Adrenal gland (tissue), 5 donors: ENCODE data around the gene ZBTB46.

Experiments used
- POLR2A ChIP-seq, 2 donors: fragments of 450-650 bp; IDR thresholded peaks; one replicate each; pipeline ENCODE4 v1.6.1; 2017; ENCODE audit warnings: antibody characterized with exemption in 2 of 2, mild to moderate bottlenecking in 2 of 2, moderate library complexity in 1 of 2
- TF ChIP-seq, protein P1 (sequence below), 6 experiments: fragments of 450-650 bp in 4 of 6; fragments of 200-600 bp in 2 of 6; sonication (generic) in 1 of 6; IDR thresholded peaks; 1 replicate in 5 of 6; 2 replicates in 1 of 6; pipeline versions ENCODE4 v1.5.1 to v1.8.0; 2016 to 2021; ENCODE audit warnings: antibody characterized with exemption in 6 of 6, mild to moderate bottlenecking in 2 of 6, moderate library complexity in 1 of 6
- donor health status: DM: no; HTN: no; CAD: no.

- no peak for TF ChIP-seq POLR2A (IDR thresholded peaks at IDR 0.05)
- TF ChIP-seq, protein P1, sequence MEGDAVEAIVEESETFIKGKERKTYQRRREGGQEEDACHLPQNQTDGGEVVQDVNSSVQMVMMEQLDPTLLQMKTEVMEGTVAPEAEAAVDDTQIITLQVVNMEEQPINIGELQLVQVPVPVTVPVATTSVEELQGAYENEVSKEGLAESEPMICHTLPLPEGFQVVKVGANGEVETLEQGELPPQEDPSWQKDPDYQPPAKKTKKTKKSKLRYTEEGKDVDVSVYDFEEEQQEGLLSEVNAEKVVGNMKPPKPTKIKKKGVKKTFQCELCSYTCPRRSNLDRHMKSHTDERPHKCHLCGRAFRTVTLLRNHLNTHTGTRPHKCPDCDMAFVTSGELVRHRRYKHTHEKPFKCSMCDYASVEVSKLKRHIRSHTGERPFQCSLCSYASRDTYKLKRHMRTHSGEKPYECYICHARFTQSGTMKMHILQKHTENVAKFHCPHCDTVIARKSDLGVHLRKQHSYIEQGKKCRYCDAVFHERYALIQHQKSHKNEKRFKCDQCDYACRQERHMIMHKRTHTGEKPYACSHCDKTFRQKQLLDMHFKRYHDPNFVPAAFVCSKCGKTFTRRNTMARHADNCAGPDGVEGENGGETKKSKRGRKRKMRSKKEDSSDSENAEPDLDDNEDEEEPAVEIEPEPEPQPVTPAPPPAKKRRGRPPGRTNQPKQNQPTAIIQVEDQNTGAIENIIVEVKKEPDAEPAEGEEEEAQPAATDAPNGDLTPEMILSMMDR (IDR thresholded peaks at IDR 0.05), result no peak
These were observed 52.2 kb downstream of the ZBTB46 start for GRCh38 chr20:63778857-63779256.
